ENCODE results near the gene CHST9. TPM values are rescaled to one million over a fixed set of nuclear protein-coding genes. Genes with fewer than 3 reads are reported as not detected.

The CHST9 gene
- total RNA-seq, 2 donors from 2014 or later, result 0.90 to 1.3 TPM

DNA sequence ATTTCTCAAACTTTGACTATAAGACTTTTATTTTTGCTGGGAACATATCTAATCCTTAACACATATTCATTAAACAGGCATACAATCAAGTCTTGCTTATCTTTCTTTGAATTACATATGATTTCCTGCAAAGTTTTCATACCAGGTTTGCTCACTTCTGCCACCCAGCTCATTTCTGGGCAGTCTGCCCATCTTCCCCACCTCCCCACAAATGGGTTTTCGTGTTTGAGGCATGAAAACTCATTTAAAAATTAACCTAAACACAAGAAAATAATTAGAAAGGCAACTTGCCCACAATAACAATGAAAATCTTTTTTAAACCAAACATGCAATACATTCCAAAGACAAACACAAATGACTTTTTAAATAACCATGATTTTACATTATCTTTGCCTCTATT lies 3.4 kb downstream of the CHST9 start:
- Histone ChIP-seq H3K36me3 (no peaks in the 10 kb centered on the region), H3K9me3 (no peaks in the 10 kb centered on the region), H3K4me1 (peaks cover 0 to 9% of the 10 kb centered on the region in 2 donors), H3K27me3 (no peaks in the 10 kb centered on the region), H3K27ac (no peak overlapping the region), H3K4me3 (no peak overlapping the region)
- no peak for DNase-seq (ENCODE audit: low spot score)
- TF ChIP-seq CTCF (IDR thresholded peaks at IDR 0.05), result no peak

- no peak for DNase-seq (ENCODE audit: low spot score)
- Histone ChIP-seq H3K36me3 (no peaks in the 10 kb centered on the region), H3K27me3 (no peaks in the 10 kb centered on the region), H3K27ac (no peak overlapping the region), H3K4me3 (no peak overlapping the region), H3K4me1 (no peaks in the 10 kb centered on the region), H3K9me3 (no peaks in the 10 kb centered on the region)
- TF ChIP-seq CTCF (IDR thresholded peaks at IDR 0.05), result no peak
Observed at GRCh38 chr18:27178424-27178823, 6.7 kb downstream of the CHST9 start.

- no peaks in the 10 kb centered on the region for H3K27me3 ChIP-seq
- H3K27ac ChIP-seq, result no peak overlapping the region
- no peak for DNase-seq (ENCODE audit: low spot score)
- H3K4me1 ChIP-seq, result no peaks in the 10 kb centered on the region
- H3K4me3 ChIP-seq, result no peak overlapping the region
- H3K9me3 ChIP-seq, result no peaks in the 10 kb centered on the region
- H3K36me3 ChIP-seq, result no peaks in the 10 kb centered on the region
- TF ChIP-seq CTCF (IDR thresholded peaks at IDR 0.05), result no peak
Observed at GRCh38 chr18:27175914-27176313, 9.2 kb downstream of the CHST9 start.

DNA sequence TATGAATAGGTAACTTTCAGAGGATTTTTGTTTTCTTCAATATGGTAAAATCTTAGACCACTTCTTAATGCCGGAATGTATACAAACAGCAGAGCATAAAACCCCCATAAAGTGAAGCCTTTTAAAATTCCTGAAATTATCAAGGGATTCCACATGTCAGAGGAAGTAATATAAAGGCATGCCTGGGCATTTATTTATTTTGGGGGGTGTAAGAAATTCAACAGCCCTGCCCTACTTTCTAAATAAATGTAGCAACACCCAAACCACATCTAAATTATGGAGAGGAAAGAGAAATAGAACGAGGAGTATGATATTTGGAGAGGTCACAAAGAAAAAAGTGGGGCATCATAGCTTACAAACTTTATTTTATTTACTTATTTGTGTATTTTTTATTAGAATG lies 9.9 kb downstream of the CHST9 start:
- TF ChIP-seq CTCF (IDR thresholded peaks at IDR 0.05), result no peak
- Histone ChIP-seq H3K9me3 (no peaks in the 10 kb centered on the region), H3K36me3 (no peaks in the 10 kb centered on the region), H3K4me1 (no peaks in the 10 kb centered on the region), H3K27ac (no peak overlapping the region), H3K4me3 (no peak overlapping the region), H3K27me3 (no peaks in the 10 kb centered on the region)
- DNase-seq (ENCODE audit: low spot score), result no peak

GRCh38 chr18:27171993-27172392 lies 13.1 kb downstream of the CHST9 start:
- Histone ChIP-seq H3K27ac (no peak overlapping the region), H3K27me3 (no peaks in the 10 kb centered on the region), H3K36me3 (no peaks in the 10 kb centered on the region), H3K4me3 (no peak overlapping the region), H3K4me1 (no peaks in the 10 kb centered on the region), H3K9me3 (no peaks in the 10 kb centered on the region)
- TF ChIP-seq CTCF (IDR thresholded peaks at IDR 0.05), result no peak
- no peak for DNase-seq (ENCODE audit: low spot score)

DNA sequence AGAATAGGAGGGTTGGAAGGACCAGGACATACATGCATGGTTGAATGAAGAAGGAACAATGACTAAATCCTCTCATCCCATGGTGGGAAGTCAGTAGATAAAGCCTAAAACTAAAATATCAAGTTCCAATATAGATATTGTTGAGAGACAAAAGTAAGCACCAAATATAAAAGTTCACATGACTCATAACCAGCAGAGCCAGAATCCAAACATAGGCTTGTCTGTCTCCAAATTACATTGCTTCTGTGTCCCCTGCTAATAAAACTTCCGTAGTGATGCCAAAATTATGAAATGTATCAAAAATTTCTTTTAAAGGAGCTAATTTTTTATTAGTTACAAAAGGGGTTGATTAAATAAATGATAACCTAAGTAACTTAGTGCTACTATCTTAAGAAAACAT lies 19.7 kb downstream of the CHST9 start:
- no peak overlapping the region for H3K4me3 ChIP-seq
- H3K36me3 ChIP-seq, result no peaks in the 10 kb centered on the region
- H3K27me3 ChIP-seq, result no peaks in the 10 kb centered on the region
- no peak for TF ChIP-seq CTCF (IDR thresholded peaks at IDR 0.05)
- DNase-seq (ENCODE audit: low spot score), result no peak
- no peak overlapping the region for H3K27ac ChIP-seq
- H3K9me3 ChIP-seq, result no peaks in the 10 kb centered on the region
- H3K4me1 ChIP-seq, result no peaks in the 10 kb centered on the region

Data from right atrium auricular region (tissue), 2 donors.